H1 (cell line): Measurements from ENCODE around the gene ASCC2. TPM values are rescaled to one million over a fixed set of nuclear protein-coding genes. Genes with fewer than 3 reads are reported as not detected.
A peak's percentile ranks its signal among the peaks of the same experiment; 100 is the strongest.

Experiments
- CTCF ChIA-PET: fragments of 300-600 bp; sonication (Branson Sonifier 250); formaldehyde crosslinking; loops from one replicate; lab custom pipeline; 2021; ENCODE audit not compliant: partially characterized antibody; lab: Charles Lee
- POLR2A ChIA-PET: fragments of 300-600 bp; sonication (Branson Sonifier 250); formaldehyde crosslinking; loops from one replicate; lab custom pipeline; 2021; ENCODE audit warnings: inconsistent platforms; ENCODE audit not compliant: partially characterized antibody; lab: Charles Lee
- DNase-seq, 2 experiments: peaks; one replicate each; pipeline versions ENCODE4 v3.0.0 to v3.0.0-alpha.2; 2010 to 2022; ENCODE audit warnings: low spot score in 2 of 2, low read depth in 1 of 2, mixed read lengths in 1 of 2
- FAIRE-seq: peaks from 2 replicates; lab custom pipeline; 2011; peaks lifted over from hg19 to GRCh38; lab: Jason Lieb, UNC
- H2AFZ ChIP-seq: 2 replicates; pipeline ENCODE4 v1.8.1; 2012; ENCODE audit warnings: low read length, inconsistent platforms
- H2AK5ac ChIP-seq: 2 replicates; pipeline ENCODE4 v1.6.1; 2013; ENCODE audit warnings: low read depth, low read length
- H2BK120ac ChIP-seq: replicated peaks from 2 replicates; pipeline ENCODE3; 2013; ENCODE audit warnings: low read depth, low read length, inconsistent platforms
- H2BK12ac ChIP-seq: 2 replicates; pipeline ENCODE4 v1.6.1; 2013; ENCODE audit warnings: low read depth, low read length
- H2BK15ac ChIP-seq: 2 replicates; pipeline ENCODE4 v1.6.1; 2013; ENCODE audit warnings: low read length
- H2BK20ac ChIP-seq: 2 replicates; pipeline ENCODE4 v1.6.1; 2013; ENCODE audit warnings: low read length
- H2BK5ac ChIP-seq: 2 replicates; pipeline ENCODE4 v1.6.1; 2013; ENCODE audit warnings: low read depth, low read length
- H3K14ac ChIP-seq: 2 replicates; pipeline ENCODE4 v1.6.1; 2013; ENCODE audit warnings: inconsistent platforms; ENCODE audit not compliant: insufficient read length
- H3K18ac ChIP-seq: 2 replicates; pipeline ENCODE4 v1.6.1; 2013; ENCODE audit warnings: low read length; ENCODE audit errors: extremely low read depth
- H3K23ac ChIP-seq: 2 replicates; pipeline ENCODE4 v1.6.1; 2013; ENCODE audit warnings: inconsistent platforms; ENCODE audit not compliant: insufficient read length
- H3K23me2 ChIP-seq: 2 replicates; pipeline ENCODE4 v1.6.1; 2013; ENCODE audit warnings: low read depth, low read length
- H3K27ac ChIP-seq: 2 replicates; pipeline ENCODE4 v1.6.1; 2011; ENCODE audit warnings: low read depth, low read length, inconsistent platforms
- H3K27me3 ChIP-seq, 4 experiments: replicated peaks in 1 of 4; 1 replicate in 1 of 4; 2 replicates in 3 of 4; pipeline versions ENCODE4 v1.6.1 to v1.8.1; 2011 to 2013; ENCODE audit warnings: low read length in 3 of 4, mild to moderate bottlenecking in 3 of 4, inconsistent platforms in 2 of 4, mixed read lengths in 2 of 4, moderate library complexity in 1 of 4; ENCODE audit not compliant: control insufficient read depth in 3 of 4, insufficient read depth in 3 of 4; ENCODE audit errors: extremely low read depth in 1 of 4
- H3K36me3 ChIP-seq, 4 experiments: 2 replicates each; pipeline versions ENCODE4 v1.6.1 to v1.8.1; 2011 to 2013; ENCODE audit warnings: mild to moderate bottlenecking in 4 of 4, low read length in 3 of 4, moderate library complexity in 2 of 4, control low read depth in 1 of 4, inconsistent platforms in 1 of 4; ENCODE audit not compliant: insufficient read depth in 4 of 4, control insufficient read depth in 2 of 4
- H3K4ac ChIP-seq: replicated peaks from 2 replicates; pipeline ENCODE3; 2013; ENCODE audit warnings: low read length, low read depth, mixed read lengths, inconsistent platforms; ENCODE audit not compliant: insufficient read length
- H3K4me1 ChIP-seq, 4 experiments: replicated peaks in 1 of 4; 1 replicate in 1 of 4; 2 replicates in 3 of 4; pipeline versions ENCODE4 v1.6.1 to v1.8.1; 2011 to 2013; ENCODE audit warnings: low read length in 3 of 4, inconsistent platforms in 2 of 4, mixed read lengths in 1 of 4; ENCODE audit not compliant: insufficient read depth in 4 of 4, control insufficient read depth in 3 of 4
- H3K4me2 ChIP-seq, 2 experiments: 2 replicates each; pipeline versions ENCODE4 v1.6.1 to v1.8.1; 2011 to 2013; ENCODE audit warnings: low read depth in 2 of 2, low read length in 2 of 2, control low read depth in 1 of 2, inconsistent platforms in 1 of 2, mild to moderate bottlenecking in 1 of 2; ENCODE audit not compliant: insufficient read depth in 1 of 2
- H3K4me3 ChIP-seq, 4 experiments: fragments of 200-600, 300-600 bp in 1 of 4; sonication (generic), shearing (Covaris generic), sonication (Bioruptor Twin) in 1 of 4; 2 replicates each; pipeline versions ENCODE4 v1.5.1 to v1.8.1; 2011 to 2016; ENCODE audit warnings: low read length in 4 of 4, low read depth in 3 of 4, control low read depth in 2 of 4, inconsistent platforms in 2 of 4, mild to moderate bottlenecking in 2 of 4, mixed read lengths in 1 of 4, moderate library complexity in 1 of 4; ENCODE audit not compliant: insufficient read depth in 2 of 4; ENCODE audit errors: extremely low read depth in 1 of 4
- H3K56ac ChIP-seq: replicated peaks from 2 replicates; pipeline ENCODE3; 2013; ENCODE audit warnings: low read depth, mild to moderate bottlenecking, mixed read lengths, low read length, inconsistent platforms; ENCODE audit not compliant: insufficient read length
- H3K79me1 ChIP-seq: 2 replicates; pipeline ENCODE4 v1.6.1; 2013; ENCODE audit warnings: low read depth, low read length, control low read depth
- H3K79me2 ChIP-seq, 2 experiments: 2 replicates each; pipeline versions ENCODE4 v1.6.1 to v1.8.1; 2012 to 2013; ENCODE audit warnings: low read length in 2 of 2, mild to moderate bottlenecking in 2 of 2, inconsistent platforms in 1 of 2; ENCODE audit not compliant: insufficient read depth in 2 of 2, control insufficient read depth in 1 of 2
- H3K9ac ChIP-seq, 4 experiments: replicated peaks in 1 of 4; 1 replicate in 1 of 4; 2 replicates in 3 of 4; pipeline versions ENCODE4 v1.6.1 to v1.8.1; 2011 to 2013; ENCODE audit warnings: low read depth in 3 of 4, low read length in 3 of 4, control low read depth in 2 of 4, mild to moderate bottlenecking in 2 of 4, moderate library complexity in 2 of 4, inconsistent platforms in 1 of 4; ENCODE audit errors: extremely low read depth in 1 of 4
- H3K9me3 ChIP-seq, 2 experiments: 2 replicates each; pipeline versions ENCODE4 v1.6.1 to v1.8.1; 2012 to 2013; ENCODE audit warnings: mild to moderate bottlenecking in 2 of 2, moderate library complexity in 2 of 2, control low read depth in 1 of 2, inconsistent platforms in 1 of 2, low read depth in 1 of 2, low read length in 1 of 2, mixed read lengths in 1 of 2; ENCODE audit not compliant: insufficient read depth in 2 of 2
- H4K20me1 ChIP-seq, 2 experiments: replicated peaks in 1 of 2; 2 replicates each; pipeline versions ENCODE3 to v1.8.1; 2011 to 2013; ENCODE audit warnings: inconsistent platforms in 2 of 2, low read length in 2 of 2, mild to moderate bottlenecking in 1 of 2; ENCODE audit not compliant: insufficient read depth in 2 of 2, control insufficient read depth in 1 of 2
- H4K5ac ChIP-seq: 2 replicates; pipeline ENCODE4 v1.6.1; 2013; ENCODE audit warnings: low read length, low read depth, mixed read lengths, inconsistent platforms; ENCODE audit not compliant: insufficient read length
- H4K8ac ChIP-seq: 2 replicates; pipeline ENCODE4 v1.8.0; 2013; ENCODE audit warnings: mild to moderate bottlenecking, moderate library complexity, low read length, inconsistent platforms; ENCODE audit not compliant: insufficient read depth; ENCODE audit errors: extremely low read depth
- H4K91ac ChIP-seq: replicated peaks from 2 replicates; pipeline ENCODE3; 2013; ENCODE audit warnings: low read length, mixed read lengths, inconsistent platforms; ENCODE audit not compliant: insufficient read length
- ATF2 ChIP-seq: IDR thresholded peaks from 2 replicates; pipeline ENCODE4 v1.6.1; 2012; ENCODE audit warnings: low read length, inconsistent platforms
- CTBP2 ChIP-seq: IDR thresholded peaks from 2 replicates; pipeline ENCODE4 v1.7.0; 2011; ENCODE audit warnings: borderline replicate concordance, mild to moderate bottlenecking, moderate library complexity, mixed read lengths, low read length; ENCODE audit not compliant: insufficient read depth, insufficient read length
- SIN3A ChIP-seq, 2 experiments: IDR thresholded peaks in 1 of 2; conservative IDR thresholded peaks in 1 of 2; 2 replicates each; pipeline ENCODE4 v1.6.1; 2011 to 2012; ENCODE audit warnings: low read length in 2 of 2, improper control_type of control experiment in 1 of 2, low read depth in 1 of 2, mild to moderate bottlenecking in 1 of 2
- WGBS, 2 experiments: shearing (Covaris generic) in 1 of 2; methylation state at CpG; one replicate each; pipeline versions ENCODE4 v1.1.6 to v1.1.7; 2013 to 2015; ENCODE audit warnings: low lambda C conversion rate in 2 of 2, mixed read lengths in 2 of 2, inconsistent platforms in 1 of 2, low coverage in 1 of 2, missing lambda C conversion rate in 1 of 2; ENCODE audit not compliant: insufficient replicate concordance in 2 of 2, insufficient coverage in 1 of 2, insufficient read length in 1 of 2; ENCODE audit errors: extremely low coverage in 1 of 2, missing lambda C conversion rate in 1 of 2; 5-methylcytosine and 5-hydroxymethylcytosine counted together
- polyA plus RNA-seq, 7 experiments: library from polyadenylated mRNA; depleted of rRNA in 3 of 7; stranded (reverse) in 5 of 7; unstranded in 2 of 7; fragments of >200 nt in 5 of 7; fragments of 200-250 nt in 2 of 7; gene quantifications; 1 replicate in 5 of 7; 2 replicates in 1 of 7; 4 replicates in 1 of 7; pipeline versions ENCODE4 v1.2.1 to v1.2.3, GENCODE V29; 2011 to 2013; ENCODE audit warnings: missing spikeins in 2 of 7, mixed read lengths in 2 of 7
- total RNA-seq: library from RNA; stranded (reverse); fragmentation: NEBNext Ultra II Directional; extraction: Animal tissue kit (Norgen Biotek cat#: 25700); gene quantifications from 2 replicates; pipeline ENCODE4 v1.2.1, GENCODE V29; 2021

Gene ASCC2
- total and polyA plus RNA-seq, 2 of the 8 experiments (the other 6 are each of a cell fraction or from before 2014, with no cell fraction given) = 35.0 to 35.8 TPM

DNA sequence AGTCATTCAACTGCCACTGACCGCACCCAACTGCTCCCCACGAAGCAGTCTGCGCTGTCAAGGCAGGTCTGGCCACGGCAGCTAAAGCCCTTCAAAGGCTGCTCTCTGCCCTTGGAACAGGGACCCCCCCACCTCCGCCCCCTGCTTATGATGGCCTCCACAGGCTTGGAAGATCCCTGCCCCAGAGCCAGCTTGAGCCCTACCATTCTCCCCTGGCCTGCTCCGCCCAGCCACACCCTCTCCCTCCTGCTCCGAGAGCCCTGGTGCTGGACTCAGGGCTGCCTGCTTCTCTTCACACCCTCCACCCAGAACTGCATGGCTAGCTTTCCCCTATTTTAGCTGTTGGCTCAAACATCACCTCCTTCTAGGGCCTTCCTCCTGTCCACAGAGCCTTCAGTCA is 90.2 kb downstream of the ASCC2 start:
- H2BK20ac ChIP-seq = no peak overlapping the region
- no peak overlapping the region for H3K4me2 ChIP-seq
- H4K20me1 ChIP-seq = peaks cover 0 to 1% of the 10 kb centered on the region in 2 experiments
- 0 out of 2 replicates have a peak overlapping the region, but pooled peaks have one; percentile 23 for H4K8ac ChIP-seq
- 88% methylated on average over 6 of the region's 7 CpGs; no CpG with 5 or more reads in 1 of the 2 experiments for WGBS, 2 experiments
- H3K4me3 ChIP-seq = no peak overlapping the region
- DNase-seq (no peak), FAIRE-seq (no peak)
- H3K9me3 ChIP-seq = no peaks in the 10 kb centered on the region
- no peak overlapping the region for H2BK5ac ChIP-seq
- no peaks in the 10 kb centered on the region; a peak in 1 of 7 replicates for H3K4me1 ChIP-seq
- no peak overlapping the region for H4K5ac ChIP-seq
- H3K56ac ChIP-seq = no peak overlapping the region
- no peak overlapping the region for H4K91ac ChIP-seq
- H3K36me3 ChIP-seq = no peaks in the 10 kb centered on the region
- H3K23me2 ChIP-seq = no peaks in the 10 kb centered on the region
- H3K18ac ChIP-seq = no peak overlapping the region
- CTCF ChIA-PET = interaction anchor here (0.7 to 1.9 kb wide), 8 partner anchors 14 to 341 kb away, joined by 3 to 8 read pairs (median 4); no protein-coding TSS in a partner anchor
- H3K27ac ChIP-seq = no peak overlapping the region
- no peaks in the 10 kb centered on the region for H3K79me1 ChIP-seq
- no peak overlapping the region for H2BK120ac ChIP-seq
- H2BK12ac ChIP-seq = no peak overlapping the region
- H3K4ac ChIP-seq = no peak overlapping the region
- H3K9ac ChIP-seq = no peak overlapping the region
- H3K14ac ChIP-seq = no peak overlapping the region
- no peak overlapping the region for H2BK15ac ChIP-seq
- H3K27me3 ChIP-seq = no peaks in the 10 kb centered on the region
- no peak overlapping the region for H2AFZ ChIP-seq
- no peaks in the 10 kb centered on the region for H3K79me2 ChIP-seq
- H3K23ac ChIP-seq = no peak overlapping the region
- POLR2A ChIA-PET = interaction anchor here (1.5 kb wide), 1 partner anchor 10 kb away, joined by 5 read pairs; no protein-coding TSS in a partner anchor
- H2AK5ac ChIP-seq = no peak overlapping the region
- TF ChIP-seq ATF2 (no peak), SIN3A (conservative IDR thresholded peaks at IDR 0.05 in 1 of 2, IDR thresholded peaks at IDR 0.05 in 1 of 2; ENCODE audit: low read depth in 1 of 2, low read length in 2 of 2) (no peak), CTBP2 (no peak)
